ENCODE data around the gene SEBOX. TPM values are rescaled to one million over a fixed set of nuclear protein-coding genes. Genes with fewer than 3 reads are reported as not detected.
A peak's percentile ranks its signal among the peaks of the same experiment; 100 is the strongest.

SEBOX gene
- total and polyA plus RNA-seq, 12 donors: not detected

DNA sequence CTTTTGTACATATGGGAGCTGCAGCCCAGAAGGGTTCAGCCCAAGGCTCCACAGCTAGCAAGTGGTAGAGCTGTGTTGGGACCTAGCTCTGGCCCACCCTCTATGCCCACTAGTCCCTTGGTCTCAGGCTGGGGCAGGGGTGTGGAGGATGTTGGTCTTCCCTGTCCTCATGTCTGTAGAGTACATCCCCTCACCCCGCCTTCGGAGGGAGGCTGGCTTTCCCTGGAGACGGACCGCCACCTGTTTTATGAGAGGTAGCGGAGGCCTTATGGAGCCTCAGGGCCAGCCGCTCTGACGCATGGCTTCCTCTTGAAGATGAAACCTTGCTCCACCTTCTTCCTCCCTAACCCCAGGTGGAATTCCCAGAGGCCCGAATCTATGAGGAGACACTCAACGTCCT is 21.0 kb downstream of the SEBOX start:
- H3K9me3 ChIP-seq: no peaks in the 10 kb centered on the region
- no peaks in the 10 kb centered on the region for H3K27me3 ChIP-seq
- intact Hi-C loops (cut with DNase I): no loop called here
- H3K4me3 ChIP-seq: no peak overlapping the region
- H3K4me1 ChIP-seq: peaks cover 18 to 64% (median 48%) of the 10 kb centered on the region in 9 donors
- TF ChIP-seq, protein P1, sequence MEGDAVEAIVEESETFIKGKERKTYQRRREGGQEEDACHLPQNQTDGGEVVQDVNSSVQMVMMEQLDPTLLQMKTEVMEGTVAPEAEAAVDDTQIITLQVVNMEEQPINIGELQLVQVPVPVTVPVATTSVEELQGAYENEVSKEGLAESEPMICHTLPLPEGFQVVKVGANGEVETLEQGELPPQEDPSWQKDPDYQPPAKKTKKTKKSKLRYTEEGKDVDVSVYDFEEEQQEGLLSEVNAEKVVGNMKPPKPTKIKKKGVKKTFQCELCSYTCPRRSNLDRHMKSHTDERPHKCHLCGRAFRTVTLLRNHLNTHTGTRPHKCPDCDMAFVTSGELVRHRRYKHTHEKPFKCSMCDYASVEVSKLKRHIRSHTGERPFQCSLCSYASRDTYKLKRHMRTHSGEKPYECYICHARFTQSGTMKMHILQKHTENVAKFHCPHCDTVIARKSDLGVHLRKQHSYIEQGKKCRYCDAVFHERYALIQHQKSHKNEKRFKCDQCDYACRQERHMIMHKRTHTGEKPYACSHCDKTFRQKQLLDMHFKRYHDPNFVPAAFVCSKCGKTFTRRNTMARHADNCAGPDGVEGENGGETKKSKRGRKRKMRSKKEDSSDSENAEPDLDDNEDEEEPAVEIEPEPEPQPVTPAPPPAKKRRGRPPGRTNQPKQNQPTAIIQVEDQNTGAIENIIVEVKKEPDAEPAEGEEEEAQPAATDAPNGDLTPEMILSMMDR (IDR thresholded peaks at IDR 0.05): no peak
- ATAC-seq (peak in 1 of 8 donors; percentile 1), DNase-seq (no peak)
- H3K27ac ChIP-seq: peak overlapping the region in 2 of 10 donors; percentile 12 to 21
- WGBS, 2 donors: 79 to 83% methylated on average over 9 of the region's 9 CpGs
- H3K36me3 ChIP-seq: peaks cover 8 to 99% (median 86%) of the 10 kb centered on the region in 9 donors

DNA sequence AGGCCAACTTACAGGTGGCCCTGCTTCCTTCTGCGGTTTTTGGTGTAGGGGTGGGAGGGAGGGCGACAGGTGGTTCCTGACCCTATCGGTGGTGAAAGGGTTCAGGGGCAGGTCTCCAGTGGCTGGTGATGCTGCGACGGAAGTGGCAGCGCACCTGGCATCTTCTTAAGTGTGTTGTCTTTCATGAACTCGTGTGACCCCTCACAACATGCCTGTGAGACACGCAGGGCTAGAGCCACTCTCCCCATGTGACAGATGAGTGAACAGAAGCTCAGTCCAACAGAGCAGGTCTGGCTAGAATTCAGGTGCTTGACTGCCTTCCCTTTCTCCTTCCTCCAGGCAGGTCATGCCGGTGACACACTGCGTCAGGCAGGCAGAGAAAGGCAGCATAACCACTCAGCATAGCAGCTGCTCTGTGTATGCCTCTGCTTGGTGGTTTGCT is 21.5 kb downstream of the SEBOX start:
- no peak for DNase-seq
- WGBS, 2 donors: 71 to 75% methylated on average over 10 of the region's 10 CpGs
- no peaks in the 10 kb centered on the region for H3K27me3 ChIP-seq
- peaks cover 18 to 68% (median 53%) of the 10 kb centered on the region in 9 donors for H3K4me1 ChIP-seq
- intact Hi-C loops (cut with DNase I): no loop called here
- H3K9me3 ChIP-seq: no peaks in the 10 kb centered on the region
- TF ChIP-seq, protein P1 (IDR thresholded peaks at IDR 0.05): no peak
- H3K27ac ChIP-seq: peak overlapping the region in 2 of 10 donors; percentile 12 to 21
- peaks cover 8 to 95% (median 81%) of the 10 kb centered on the region in 9 donors for H3K36me3 ChIP-seq
- peak in 1 of 8 donors; percentile 33 for ATAC-seq
- H3K4me3 ChIP-seq: no peak overlapping the region

DNA sequence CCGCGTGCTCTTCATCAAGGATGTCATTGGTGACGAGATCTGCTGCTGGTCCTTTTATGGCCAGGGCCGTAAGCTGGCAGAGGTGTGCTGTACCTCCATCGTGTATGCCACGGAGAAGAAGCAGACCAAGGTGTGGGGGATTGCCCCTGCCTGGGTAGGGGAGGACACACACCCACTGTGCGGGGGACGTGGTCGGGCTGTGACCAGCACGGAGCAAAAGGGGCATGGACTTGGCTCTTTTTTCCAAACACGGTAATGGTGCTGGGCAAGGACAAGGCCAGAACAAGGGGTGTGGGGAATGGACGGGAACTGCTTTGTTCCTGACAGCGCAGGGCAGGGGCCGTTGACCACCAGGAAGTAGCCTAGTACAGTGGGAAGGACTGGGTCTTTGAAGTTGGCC is 22.7 kb downstream of the SEBOX start:
- Histone ChIP-seq H3K4me3 (no peak overlapping the region), H3K27ac (no peak overlapping the region), H3K9me3 (no peaks in the 10 kb centered on the region), H3K4me1 (peaks cover 18 to 70% (median 54%) of the 10 kb centered on the region in 9 donors), H3K27me3 (no peaks in the 10 kb centered on the region), H3K36me3 (peaks cover 8 to 86% (median 74%) of the 10 kb centered on the region in 9 donors)
- 90% methylated on average over 14 of the region's 14 CpGs for WGBS, 2 donors
- ATAC-seq (no peak), DNase-seq (no peak)
- intact Hi-C loops (cut with DNase I): no loop called here
- TF ChIP-seq, protein P1 (IDR thresholded peaks at IDR 0.05): no peak

GRCh38 chr17:28341516-28341915 is 23.5 kb downstream of the SEBOX start:
- Histone ChIP-seq H3K4me1 (peaks cover 12 to 70% (median 54%) of the 10 kb centered on the region in 9 donors), H3K27me3 (no peaks in the 10 kb centered on the region), H3K36me3 (peaks cover 8 to 78% (median 66%) of the 10 kb centered on the region in 9 donors), H3K9me3 (no peaks in the 10 kb centered on the region), H3K27ac (no peak overlapping the region), H3K4me3 (no peak overlapping the region)
- 93 to 94% methylated on average over 11 of the region's 11 CpGs for WGBS, 2 donors
- TF ChIP-seq, protein P1 (IDR thresholded peaks at IDR 0.05): no peak
- intact Hi-C loops (cut with DNase I): no loop called here
- DNase-seq (no peak), ATAC-seq (no peak)

All from heart right ventricle (tissue), 16 donors.